CD4-positive, alpha-beta T cell treated with Interferon gamma for 1 hour (primary cell): Measurements from ENCODE around the gene SLC35C1.

Source experiments
- DNase-seq: peaks from one replicate; pipeline ENCODE4 v3.0.0-alpha.2; 2020

The SLC35C1 gene

DNA sequence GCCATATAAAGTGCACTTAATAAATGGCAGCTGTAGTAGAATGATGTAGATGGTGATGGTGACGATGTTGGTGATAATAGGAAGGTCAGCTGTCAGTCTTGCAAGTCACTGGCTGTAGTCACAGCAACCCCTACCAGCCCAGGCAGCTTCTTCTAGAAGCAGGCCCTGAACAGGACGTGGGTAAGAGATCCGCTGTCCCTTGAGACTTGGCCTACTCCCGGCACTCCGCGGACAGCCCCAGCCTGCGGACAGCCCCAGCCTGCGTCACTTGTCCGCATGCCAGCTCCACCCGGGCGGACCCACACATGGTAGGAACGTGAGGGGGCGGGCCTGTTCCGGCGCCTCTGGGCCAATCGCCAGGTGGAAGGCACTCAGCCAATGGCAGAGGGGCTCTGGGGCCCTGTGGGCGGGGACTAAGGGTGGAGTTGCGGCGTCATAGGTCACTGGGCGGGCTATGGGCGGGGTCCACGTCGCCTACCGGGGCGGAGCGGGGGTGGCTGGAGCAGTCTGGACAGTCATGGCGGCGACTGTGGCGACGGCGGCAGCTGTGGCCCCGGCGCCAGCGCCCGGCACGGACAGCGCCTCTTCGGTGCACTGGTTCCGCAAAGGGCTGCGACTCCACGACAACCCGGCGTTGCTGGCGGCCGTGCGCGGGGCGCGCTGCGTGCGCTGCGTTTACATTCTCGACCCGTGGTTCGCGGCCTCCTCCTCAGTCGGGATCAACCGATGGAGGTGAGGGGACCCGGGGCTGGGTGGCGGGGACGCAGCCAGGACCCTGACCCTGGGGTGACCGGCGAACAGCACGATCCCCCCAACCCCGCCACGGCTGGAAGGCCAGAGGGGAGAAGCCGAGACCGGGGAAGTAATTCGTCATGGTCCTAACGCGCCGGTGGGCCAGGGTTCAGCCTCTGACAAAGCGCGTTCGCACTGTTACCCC is 42.3 kb downstream of the SLC35C1 start, which contains the start of gene CRY2:
Gene CRY2, plus strand, starts transcription at position 502 of the 937 bp plus-strand sequence. Its CDS starts 16 bp downstream, at position 518.
- peak; percentile 99 for DNase-seq

- peak; percentile 62 for DNase-seq
Measured at GRCh38 chr11:45847911-45848316, 43.0 kb downstream of the SLC35C1 start.

- DNase-seq: no peak
Measured at GRCh38 chr11:45848654-45849081, 43.7 kb downstream of the SLC35C1 start.

DNA sequence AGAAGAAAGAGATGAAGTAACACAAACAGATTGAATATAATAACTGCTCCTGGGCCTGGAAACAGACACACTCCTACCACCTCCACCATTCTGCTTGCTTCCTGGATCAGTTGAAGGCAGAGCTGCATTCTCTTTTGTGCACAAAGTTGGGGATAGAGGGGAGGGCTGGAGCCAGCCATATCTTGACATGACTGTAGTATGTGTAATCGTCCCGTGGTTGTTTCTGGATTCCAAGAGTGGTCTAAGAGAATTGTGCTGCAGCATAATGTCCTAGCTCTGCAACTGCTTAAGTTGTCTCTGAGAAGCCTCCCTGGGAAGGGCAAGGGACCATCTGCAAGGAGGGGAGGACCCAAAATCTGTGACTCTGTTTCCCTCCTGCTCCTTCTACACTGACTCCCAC is 45.5 kb downstream of the SLC35C1 start:
- DNase-seq: no peak

GRCh38 chr11:45851228-45851627 is 46.3 kb downstream of the SLC35C1 start:
- no peak for DNase-seq

- DNase-seq: no peak
Measured at GRCh38 chr11:45852018-45852711, 47.2 kb downstream of the SLC35C1 start.

GRCh38 chr11:45852712-45853101 is 47.8 kb downstream of the SLC35C1 start:
- DNase-seq: peak; percentile 9

GRCh38 chr11:45853332-45854219 is 48.6 kb downstream of the SLC35C1 start:
- DNase-seq: no peak

- no peak for DNase-seq
Measured at GRCh38 chr11:45855308-45855707, 50.4 kb downstream of the SLC35C1 start.

DNA sequence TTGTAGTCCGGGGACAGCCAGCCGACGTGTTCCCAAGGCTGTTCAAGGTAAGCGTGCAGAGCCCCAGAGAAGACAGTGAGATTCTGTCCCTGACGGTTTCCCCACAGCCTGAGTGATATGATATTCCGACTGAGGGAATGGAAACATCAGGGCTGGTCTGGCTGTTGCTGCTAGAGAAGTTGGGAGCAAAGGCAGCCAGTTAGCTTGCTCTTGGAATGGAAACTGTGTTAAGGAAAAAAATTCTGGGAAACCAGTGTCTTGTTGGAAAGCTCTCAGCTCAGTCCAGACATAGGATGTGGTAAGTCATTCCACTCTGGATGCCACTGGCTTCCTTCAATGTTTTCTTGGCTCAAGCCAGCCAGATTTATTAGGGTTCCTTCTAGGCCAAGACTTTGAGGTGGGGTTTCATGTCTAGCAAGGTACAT is 51.1 kb downstream of the SLC35C1 start:
- no peak for DNase-seq

GRCh38 chr11:45857961-45858474 is 53.1 kb downstream of the SLC35C1 start:
- peak; percentile 41 for DNase-seq

DNA sequence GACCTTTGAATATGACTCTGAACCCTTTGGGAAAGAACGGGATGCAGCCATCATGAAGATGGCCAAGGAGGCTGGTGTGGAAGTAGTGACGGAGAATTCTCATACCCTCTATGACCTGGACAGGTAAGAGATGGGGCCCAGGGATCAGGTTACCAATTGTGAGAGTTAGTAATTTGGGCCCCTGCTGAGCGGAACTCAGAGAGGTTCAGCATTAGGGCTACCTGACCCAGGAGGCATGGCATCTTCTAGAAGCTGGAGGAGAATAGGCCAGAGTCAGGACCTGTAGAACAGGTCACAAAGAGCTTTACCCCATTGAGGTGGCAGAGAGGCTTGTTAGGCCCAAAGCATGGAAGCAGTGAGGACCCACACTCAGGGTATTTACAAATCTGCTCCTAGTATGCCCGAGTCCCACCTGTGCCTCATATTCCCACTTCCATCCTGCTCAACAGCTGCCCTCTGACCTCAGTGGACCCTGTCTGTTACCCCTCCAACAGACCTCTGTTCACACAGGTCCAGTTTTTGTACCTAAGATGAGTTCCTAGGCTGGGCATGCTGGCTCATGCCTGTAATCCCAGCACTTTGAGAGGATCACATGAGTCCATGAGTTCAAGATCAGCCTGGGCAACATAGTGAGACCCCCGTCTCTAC is 53.9 kb downstream of the SLC35C1 start:
- DNase-seq: no peak

DNA sequence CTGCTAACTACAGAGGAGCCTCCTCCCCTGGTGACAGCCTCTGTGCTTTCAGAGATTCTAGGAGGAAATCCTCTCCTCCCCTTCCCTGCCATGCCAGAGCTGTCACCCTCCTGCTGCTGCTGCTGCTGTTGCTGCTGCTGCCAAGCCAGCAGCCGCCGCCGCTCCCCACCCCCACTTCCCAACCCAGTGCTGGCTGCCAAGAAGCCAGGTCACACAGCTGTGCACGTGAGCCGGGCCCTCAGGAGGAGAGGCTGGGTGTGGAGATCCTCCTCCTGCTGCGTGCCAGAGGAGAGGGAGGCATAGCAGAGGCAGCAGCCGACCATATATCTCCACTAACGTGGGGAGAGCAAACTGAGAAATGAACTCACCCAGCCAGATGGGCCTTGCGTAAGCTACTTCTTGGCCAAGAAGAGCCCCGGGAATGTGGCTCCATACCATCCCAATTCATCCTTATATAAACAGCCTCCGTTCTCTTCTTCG is 54.8 kb downstream of the SLC35C1 start:
- no peak for DNase-seq

- DNase-seq: no peak
Measured at GRCh38 chr11:45860348-45860747, 55.4 kb downstream of the SLC35C1 start.

GRCh38 chr11:45860764-45861510 is 56.0 kb downstream of the SLC35C1 start:
- no peak for DNase-seq
